ENCODE results near the gene PARD3B.
A peak's percentile ranks its signal among the peaks of the same experiment; 100 is the strongest.

Gene PARD3B

GRCh38 chr2:204901591-204901990, 356.3 kb downstream of the PARD3B start:
- no peak for TF ChIP-seq GATA3 (IDR thresholded peaks at IDR 0.05; ENCODE audit: low read depth, low read length)
- no peak for TF ChIP-seq GATA2 (IDR thresholded peaks at IDR 0.05; ENCODE audit: low read depth, low read length)

DNA sequence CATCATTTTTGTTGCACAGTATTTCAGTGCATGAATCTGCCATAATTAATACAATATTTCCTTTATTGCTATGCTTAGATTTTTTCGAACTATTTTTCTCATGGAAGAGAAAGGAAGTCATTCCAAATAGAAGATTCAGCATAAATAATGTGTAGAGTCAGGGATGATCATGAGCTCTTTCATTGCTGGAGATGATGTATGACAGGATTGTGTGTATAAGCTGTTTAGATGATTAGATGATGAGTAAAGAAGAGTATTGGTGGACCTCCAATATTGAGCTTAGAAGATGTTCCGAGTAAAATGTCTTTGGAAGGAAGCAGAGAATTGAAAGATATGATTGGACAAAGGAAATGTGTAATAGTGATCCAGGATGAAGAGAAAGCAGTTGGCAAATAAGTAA, 364.5 kb downstream of the PARD3B start:
- no peak for TF ChIP-seq GATA2 (IDR thresholded peaks at IDR 0.05; ENCODE audit: low read depth, low read length)
- TF ChIP-seq GATA3 (IDR thresholded peaks at IDR 0.05; ENCODE audit: low read depth, low read length): no peak

DNA sequence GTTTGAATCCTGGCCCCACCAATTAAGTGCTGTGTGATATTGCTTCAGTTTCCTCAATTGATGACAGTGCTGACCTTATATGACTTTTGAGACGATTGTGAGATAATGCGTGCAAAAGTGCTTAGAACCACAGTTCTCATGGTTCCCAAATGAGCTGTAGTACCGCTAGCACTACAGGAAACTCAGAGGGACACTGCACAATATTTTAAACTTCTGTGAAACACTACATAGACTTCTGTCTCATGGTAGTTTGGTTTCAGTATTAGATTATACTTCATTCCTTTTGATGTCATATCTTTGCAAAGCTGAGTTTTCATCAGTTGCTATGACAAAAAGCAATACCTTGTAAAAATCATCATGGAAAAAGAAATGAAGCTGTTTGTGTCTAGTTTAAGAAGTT, 368.0 kb downstream of the PARD3B start:
- TF ChIP-seq GATA3 (IDR thresholded peaks at IDR 0.05; ENCODE audit: low read depth, low read length): no peak
- TF ChIP-seq GATA2 (IDR thresholded peaks at IDR 0.05; ENCODE audit: low read depth, low read length): no peak

GRCh38 chr2:204913854-204914464, 368.7 kb downstream of the PARD3B start:
- TF ChIP-seq GATA2 (IDR thresholded peaks at IDR 0.05; ENCODE audit: low read depth, low read length) (no peak), GATA3 (IDR thresholded peaks at IDR 0.05; ENCODE audit: low read depth, low read length) (no peak)

DNA sequence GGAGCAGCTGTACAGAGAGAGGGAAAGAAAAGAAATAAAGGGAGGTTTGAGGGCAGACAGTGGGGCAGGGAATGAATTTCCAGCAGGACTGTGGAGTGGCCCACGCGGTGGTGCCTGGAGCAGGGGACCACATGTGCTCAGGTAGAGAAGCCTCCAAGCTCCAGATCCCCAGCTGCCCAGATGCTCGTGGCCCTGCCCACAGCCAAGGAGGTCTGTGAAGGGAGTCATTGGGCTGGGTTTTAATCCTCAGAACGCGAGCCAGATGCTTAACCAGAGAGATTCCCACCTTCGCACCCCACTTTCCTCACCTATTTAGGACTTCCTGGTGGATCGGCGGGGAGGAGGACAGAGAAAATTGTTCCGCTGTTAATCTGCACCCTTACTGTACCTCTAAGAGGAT, 369.4 kb downstream of the PARD3B start:
- no peak for TF ChIP-seq GATA3 (IDR thresholded peaks at IDR 0.05; ENCODE audit: low read depth, low read length)
- TF ChIP-seq GATA2 (IDR thresholded peaks at IDR 0.05; ENCODE audit: low read depth, low read length): no peak

DNA sequence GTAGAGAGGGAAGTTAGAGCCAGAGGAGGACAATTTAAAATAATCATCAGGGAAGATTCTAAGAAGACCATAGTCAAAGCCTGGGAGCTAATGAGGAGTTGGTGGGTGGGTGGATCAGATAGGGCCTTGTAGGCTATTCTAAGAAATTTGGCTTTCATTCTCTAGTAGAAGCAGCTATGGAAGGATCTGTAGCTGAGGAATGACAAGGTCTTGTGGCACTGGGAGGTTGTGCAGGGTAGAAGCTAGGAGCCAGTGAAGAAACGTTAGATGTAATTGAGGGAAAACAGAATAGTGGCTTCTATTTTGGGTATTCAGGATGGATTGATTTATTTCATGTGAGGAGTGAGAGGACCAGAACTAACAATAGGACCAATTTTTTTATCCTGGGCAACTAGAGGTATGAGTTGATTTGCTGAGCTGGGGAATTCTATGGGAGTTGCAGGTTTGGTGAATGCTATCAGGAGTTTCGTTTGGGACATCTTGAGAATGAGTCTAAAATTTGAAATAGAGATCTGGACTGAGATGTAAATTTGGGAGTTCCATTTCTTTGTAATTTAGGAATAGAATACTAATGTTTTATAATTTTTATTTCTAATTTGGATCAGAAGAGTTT, 371.9 kb downstream of the PARD3B start:
- TF ChIP-seq GATA3 (IDR thresholded peaks at IDR 0.05; ENCODE audit: low read depth, low read length) (no peak), GATA2 (IDR thresholded peaks at IDR 0.05; ENCODE audit: low read depth, low read length) (no peak)

DNA sequence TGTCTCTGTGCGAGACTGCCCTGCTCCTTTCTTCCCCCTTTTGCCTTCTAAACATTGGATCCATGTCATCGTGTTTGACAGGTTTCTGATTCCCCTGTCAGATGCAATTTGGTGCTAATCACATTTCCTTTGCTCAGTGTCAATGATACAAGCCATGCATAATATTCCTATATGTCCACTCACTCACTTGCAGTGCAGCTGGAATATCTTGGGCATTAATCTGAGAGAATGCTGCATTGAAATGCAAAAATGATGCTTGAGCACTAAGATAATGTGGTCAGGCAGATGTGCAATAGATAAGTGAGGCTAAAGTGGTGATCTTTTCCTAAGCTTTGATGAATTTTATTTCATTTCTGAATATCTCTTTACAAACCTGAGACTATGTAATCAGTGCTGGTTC, 375.5 kb downstream of the PARD3B start:
- peak; percentile 96 for TF ChIP-seq GATA3 (IDR thresholded peaks at IDR 0.05; ENCODE audit: low read depth, low read length)
- peak; percentile 87 for TF ChIP-seq GATA2 (IDR thresholded peaks at IDR 0.05; ENCODE audit: low read depth, low read length)

- TF ChIP-seq GATA3 (IDR thresholded peaks at IDR 0.05; ENCODE audit: low read depth, low read length) (no peak), GATA2 (IDR thresholded peaks at IDR 0.05; ENCODE audit: low read depth, low read length) (no peak)
Observed at GRCh38 chr2:204923957-204924356, 378.7 kb downstream of the PARD3B start.

- no peak for TF ChIP-seq GATA3 (IDR thresholded peaks at IDR 0.05; ENCODE audit: low read depth, low read length)
- no peak for TF ChIP-seq GATA2 (IDR thresholded peaks at IDR 0.05; ENCODE audit: low read depth, low read length)
Observed at GRCh38 chr2:204931562-204931961, 386.3 kb downstream of the PARD3B start.

DNA sequence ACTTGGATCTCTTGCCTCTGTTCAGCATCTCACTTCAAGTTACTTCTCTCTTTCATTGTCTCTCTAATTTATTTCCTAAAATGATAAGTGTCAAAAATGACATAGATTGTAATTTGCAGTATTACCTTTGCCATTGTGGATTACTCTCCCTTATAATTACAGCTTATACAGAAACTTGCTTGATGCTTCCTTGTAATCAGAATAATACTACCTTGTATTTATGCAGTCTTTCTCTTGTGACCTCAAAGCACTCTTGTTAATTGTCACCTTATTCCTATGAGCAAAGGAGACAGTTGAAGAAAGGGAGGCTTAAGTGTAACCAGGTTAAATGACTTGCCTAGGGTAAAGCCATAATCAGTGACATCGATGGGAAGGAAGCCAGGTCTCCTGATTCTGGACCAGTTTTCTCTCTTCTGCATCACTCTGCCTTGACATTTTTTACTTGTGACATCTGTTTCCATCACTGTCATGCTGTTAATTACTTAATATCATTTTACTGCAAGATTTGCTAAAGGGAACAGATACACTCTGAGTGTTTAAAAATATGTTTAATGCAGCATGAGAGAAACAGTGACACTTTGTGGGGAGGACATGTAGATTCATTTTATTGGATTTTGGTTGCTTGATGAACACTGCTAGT, 388.6 kb downstream of the PARD3B start:
- peak; percentile 63 for TF ChIP-seq GATA2 (IDR thresholded peaks at IDR 0.05; ENCODE audit: low read depth, low read length)
- TF ChIP-seq GATA3 (IDR thresholded peaks at IDR 0.05; ENCODE audit: low read depth, low read length): no peak

- TF ChIP-seq GATA2 (IDR thresholded peaks at IDR 0.05; ENCODE audit: low read depth, low read length) (no peak), GATA3 (IDR thresholded peaks at IDR 0.05; ENCODE audit: low read depth, low read length) (no peak)
Observed at GRCh38 chr2:204944927-204945326, 399.7 kb downstream of the PARD3B start.

- TF ChIP-seq GATA3 (IDR thresholded peaks at IDR 0.05; ENCODE audit: low read depth, low read length) (no peak), GATA2 (IDR thresholded peaks at IDR 0.05; ENCODE audit: low read depth, low read length) (no peak)
Observed at GRCh38 chr2:204945376-204945775, 400.1 kb downstream of the PARD3B start.

GRCh38 chr2:204946892-204947291, 401.6 kb downstream of the PARD3B start:
- TF ChIP-seq GATA2 (IDR thresholded peaks at IDR 0.05; ENCODE audit: low read depth, low read length): no peak
- TF ChIP-seq GATA3 (IDR thresholded peaks at IDR 0.05; ENCODE audit: low read depth, low read length): no peak

GRCh38 chr2:204947405-204947804, 402.1 kb downstream of the PARD3B start:
- TF ChIP-seq GATA3 (IDR thresholded peaks at IDR 0.05; ENCODE audit: low read depth, low read length) (no peak), GATA2 (IDR thresholded peaks at IDR 0.05; ENCODE audit: low read depth, low read length) (no peak)

Measured in SH-SY5Y (cell line).